ENCODE results near the gene KCNH2. TPM values are rescaled to one million over a fixed set of nuclear protein-coding genes. Genes with fewer than 3 reads are reported as not detected.
A peak's percentile ranks its signal among the peaks of the same experiment; 100 is the strongest.

KCNH2 gene
- total and polyA plus RNA-seq, 2 of the 8 experiments (the other 6 are each of a cell fraction or from before 2014, with no cell fraction given) = 8.0 to 15.0 TPM

DNA sequence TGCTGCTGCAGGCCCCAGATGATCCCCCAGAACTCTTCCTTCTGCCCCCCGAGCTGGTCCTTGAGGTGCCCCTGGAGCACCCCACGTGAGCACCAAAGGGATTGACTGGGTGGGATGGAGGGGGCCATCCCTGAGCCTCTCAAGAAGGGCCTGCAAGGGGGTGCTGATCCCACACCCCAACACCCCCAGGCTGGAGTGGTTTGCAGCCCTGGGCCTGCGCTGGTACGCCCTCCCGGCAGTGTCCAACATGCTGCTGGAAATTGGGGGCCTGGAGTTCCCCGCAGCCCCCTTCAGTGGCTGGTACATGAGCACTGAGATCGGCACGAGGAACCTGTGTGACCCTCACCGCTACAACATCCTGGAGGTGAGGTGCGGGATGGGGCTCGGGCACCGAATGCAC lies 20.9 kb upstream of the KCNH2 start:
- no peak overlapping the region for H2BK20ac ChIP-seq (ENCODE audit: low read length)
- H3K27ac ChIP-seq (ENCODE audit: low read depth, low read length) = no peak overlapping the region
- no peak overlapping the region for H3K14ac ChIP-seq (ENCODE audit: insufficient read length)
- H3K4me1 ChIP-seq (replicated peaks in 1 of 4; ENCODE audit: control insufficient read depth in 3 of 4, insufficient read depth in 4 of 4, low read length in 3 of 4) = peaks cover 0 to 15% (median 5%) of the 10 kb centered on the region in 4 experiments; a peak in 5 of 7 replicates
- no peak overlapping the region for H2BK120ac ChIP-seq (replicated peaks; ENCODE audit: low read depth, low read length)
- no peak overlapping the region for H2BK5ac ChIP-seq (ENCODE audit: low read depth, low read length)
- no peak overlapping the region for H2AFZ ChIP-seq (ENCODE audit: low read length)
- H2BK12ac ChIP-seq (ENCODE audit: low read depth, low read length) = no peak overlapping the region
- no peak overlapping the region for H4K91ac ChIP-seq (replicated peaks; ENCODE audit: insufficient read length, low read length)
- 88% methylated on average over 10 of the region's 12 CpGs; no CpG with 5 or more reads in 1 of the 2 experiments for WGBS, 2 experiments (ENCODE audit: extremely low coverage in 1 of 2, insufficient coverage in 1 of 2, insufficient read length in 1 of 2, insufficient replicate concordance in 2 of 2, low coverage in 1 of 2, low lambda C conversion rate in 2 of 2, missing lambda C conversion rate in 1 of 2)
- H4K5ac ChIP-seq (ENCODE audit: insufficient read length, low read depth, low read length) = no peak overlapping the region
- no peak overlapping the region for H3K4me3 ChIP-seq (ENCODE audit: extremely low read depth in 1 of 4, insufficient read depth in 2 of 4, low read depth in 3 of 4, low read length in 4 of 4)
- H3K23ac ChIP-seq (ENCODE audit: insufficient read length) = no peak overlapping the region
- H2BK15ac ChIP-seq (ENCODE audit: low read length) = no peak overlapping the region
- no peak for DNase-seq (ENCODE audit: low read depth in 1 of 2, low spot score in 2 of 2)
- H3K79me2 ChIP-seq (ENCODE audit: control insufficient read depth in 1 of 2, insufficient read depth in 2 of 2, low read length in 2 of 2) = no peaks in the 10 kb centered on the region
- H4K20me1 ChIP-seq (replicated peaks in 1 of 2; ENCODE audit: control insufficient read depth in 1 of 2, insufficient read depth in 2 of 2, low read length in 2 of 2) = no peaks in the 10 kb centered on the region
- no peak for FAIRE-seq
- H3K9ac ChIP-seq (replicated peaks in 1 of 4; ENCODE audit: extremely low read depth in 1 of 4, low read depth in 3 of 4, low read length in 3 of 4) = no peak overlapping the region
- CTCF ChIA-PET (ENCODE audit: partially characterized antibody) = interaction anchor here (1.5 to 5.7 kb wide), 3 partner anchors 10 to 34 kb away, joined by 5 to 56 read pairs (median 10); no protein-coding TSS in a partner anchor
- H3K4ac ChIP-seq (replicated peaks; ENCODE audit: insufficient read length, low read depth, low read length) = no peak overlapping the region
- H3K27me3 ChIP-seq (replicated peaks in 1 of 4; ENCODE audit: control insufficient read depth in 3 of 4, extremely low read depth in 1 of 4, insufficient read depth in 3 of 4, low read length in 3 of 4) = no peaks in the 10 kb centered on the region
- peak overlapping the region; percentile 25; the same call in 1 of the 2 replicates for H4K8ac ChIP-seq (ENCODE audit: extremely low read depth, insufficient read depth, low read length)
- H2AK5ac ChIP-seq (ENCODE audit: low read depth, low read length) = no peak overlapping the region
- no peaks in the 10 kb centered on the region for H3K9me3 ChIP-seq (ENCODE audit: insufficient read depth in 2 of 2, low read depth in 1 of 2, low read length in 1 of 2)
- H3K4me2 ChIP-seq (ENCODE audit: insufficient read depth in 1 of 2, low read depth in 2 of 2, low read length in 2 of 2) = no peak overlapping the region
- H3K56ac ChIP-seq (replicated peaks; ENCODE audit: insufficient read length, low read depth, low read length) = no peak overlapping the region
- H3K23me2 ChIP-seq (ENCODE audit: low read depth, low read length) = peaks cover 6% of the 10 kb centered on the region; the same call in 1 of the 2 replicates
- H3K18ac ChIP-seq (ENCODE audit: extremely low read depth, low read length) = no peak overlapping the region
- POLR2A ChIA-PET (ENCODE audit: partially characterized antibody) = no interaction called here
- no peaks in the 10 kb centered on the region for H3K36me3 ChIP-seq (ENCODE audit: control insufficient read depth in 2 of 4, insufficient read depth in 4 of 4, low read length in 3 of 4)
- H3K79me1 ChIP-seq (ENCODE audit: low read depth, low read length) = no peaks in the 10 kb centered on the region
- TF ChIP-seq BACH1 (IDR thresholded peaks at IDR 0.05; ENCODE audit: low read length) (no peak), JUN (IDR thresholded peaks at IDR 0.05; ENCODE audit: low read depth, low read length) (no peak), SAP30 (IDR thresholded peaks at IDR 0.05; ENCODE audit: insufficient read depth, insufficient replicate concordance, low read length) (no peak), JUND (IDR thresholded peaks at IDR 0.05; ENCODE audit: low read length) (no peak), EP300 (IDR thresholded peaks at IDR 0.05; ENCODE audit: borderline replicate concordance in 1 of 2, low read depth in 2 of 2, low read length in 2 of 2) (no peak), TBP (IDR thresholded peaks at IDR 0.05; ENCODE audit: low read depth, low read length) (no peak), RFX5 (IDR thresholded peaks at IDR 0.05; ENCODE audit: borderline replicate concordance, low read depth, low read length) (no peak), TAF1 (IDR thresholded peaks at IDR 0.05; ENCODE audit: low read depth, low read length) (no peak), KDM5A (IDR thresholded peaks at IDR 0.05; ENCODE audit: low read length) (no peak), CTBP2 (IDR thresholded peaks at IDR 0.05; ENCODE audit: borderline replicate concordance, insufficient read depth, insufficient read length, low read length) (no peak), SP4 (IDR thresholded peaks at IDR 0.05; ENCODE audit: low read length) (no peak), RAD21 (IDR thresholded peaks at IDR 0.05 in 1 of 2, conservative IDR thresholded peaks at IDR 0.05 in 1 of 2; ENCODE audit: low read depth in 2 of 2, low read length in 2 of 2) (no peak), FOSL1 (IDR thresholded peaks at IDR 0.05; ENCODE audit: insufficient read depth, low read depth, low read length) (no peak), SRF (IDR thresholded peaks at IDR 0.05; ENCODE audit: low read depth, low read length) (no peak)

Data from H1 (cell line).